HG02884 (cell line): ENCODE results near the gene RBM24.

ENCODE experiments used
- ATAC-seq: cut with Tn5 transposase; IDR thresholded peaks from one replicate; pipeline ENCODE4 v1.9.1; 2021; ENCODE audit warnings: mild to moderate bottlenecking, moderate library complexity; ENCODE audit not compliant: unreplicated experiment

The RBM24 gene

GRCh38 chr6:17281100-17281496 is at the start of gene RBM24:
Gene RBM24, plus strand, starts transcription at chr6:17281361. Its CDS starts 221 bp downstream, at chr6:17281582.
- ATAC-seq: no peak

GRCh38 chr6:17233531-17233930 is 47.6 kb upstream of the RBM24 start:
- ATAC-seq: no peak

GRCh38 chr6:17237246-17237645 is 43.9 kb upstream of the RBM24 start:
- no peak for ATAC-seq

GRCh38 chr6:17239260-17239659 is 41.9 kb upstream of the RBM24 start:
- ATAC-seq: no peak

- no peak for ATAC-seq
These were observed 40.2 kb upstream of the RBM24 start for GRCh38 chr6:17240803-17241500.

GRCh38 chr6:17242087-17242486 is 39.1 kb upstream of the RBM24 start:
- no peak for ATAC-seq

- no peak for ATAC-seq
These were observed 30.9 kb upstream of the RBM24 start for GRCh38 chr6:17250237-17250636.

- ATAC-seq: no peak
These were observed 29.2 kb upstream of the RBM24 start for GRCh38 chr6:17251953-17252352.

- no peak for ATAC-seq
These were observed 22.4 kb upstream of the RBM24 start for GRCh38 chr6:17258749-17259148.

- ATAC-seq: no peak
These were observed 15.6 kb upstream of the RBM24 start for GRCh38 chr6:17265570-17265969.

GRCh38 chr6:17267566-17267965 is 13.6 kb upstream of the RBM24 start:
- no peak for ATAC-seq

GRCh38 chr6:17268114-17268513 is 13.0 kb upstream of the RBM24 start:
- no peak for ATAC-seq

GRCh38 chr6:17269840-17270239 is 11.3 kb upstream of the RBM24 start:
- no peak for ATAC-seq

- ATAC-seq: no peak
These were observed 9.5 kb upstream of the RBM24 start for GRCh38 chr6:17271628-17272027.

GRCh38 chr6:17276766-17277165 is 4.4 kb upstream of the RBM24 start:
- no peak for ATAC-seq

GRCh38 chr6:17277256-17277655 is 3.9 kb upstream of the RBM24 start:
- ATAC-seq: no peak

- ATAC-seq: no peak
These were observed 2.7 kb upstream of the RBM24 start for GRCh38 chr6:17278289-17279063.

- no peak for ATAC-seq
These were observed 1.0 kb upstream of the RBM24 start for GRCh38 chr6:17280138-17280537.

GRCh38 chr6:17280552-17281090 is 540 bp upstream of the RBM24 start:
- ATAC-seq: no peak

GRCh38 chr6:17281497-17282481 is 628 bp downstream of the RBM24 start:
- no peak for ATAC-seq

- no peak for ATAC-seq
These were observed 1.9 kb downstream of the RBM24 start for GRCh38 chr6:17283074-17283473.
